SK-N-DZ (cell line): ENCODE data around the gene GOSR2.
"Not testable (repeated sequence)": the region's sequence is repeated elsewhere in the genome, so short reads cannot be mapped to it uniquely, and the experiment has no call there.

ENCODE experiments used
- DNase-seq: peaks from one replicate; pipeline ENCODE4 v3.0.0-alpha.2; 2015; ENCODE audit warnings: low spot score

GOSR2 gene

DNA sequence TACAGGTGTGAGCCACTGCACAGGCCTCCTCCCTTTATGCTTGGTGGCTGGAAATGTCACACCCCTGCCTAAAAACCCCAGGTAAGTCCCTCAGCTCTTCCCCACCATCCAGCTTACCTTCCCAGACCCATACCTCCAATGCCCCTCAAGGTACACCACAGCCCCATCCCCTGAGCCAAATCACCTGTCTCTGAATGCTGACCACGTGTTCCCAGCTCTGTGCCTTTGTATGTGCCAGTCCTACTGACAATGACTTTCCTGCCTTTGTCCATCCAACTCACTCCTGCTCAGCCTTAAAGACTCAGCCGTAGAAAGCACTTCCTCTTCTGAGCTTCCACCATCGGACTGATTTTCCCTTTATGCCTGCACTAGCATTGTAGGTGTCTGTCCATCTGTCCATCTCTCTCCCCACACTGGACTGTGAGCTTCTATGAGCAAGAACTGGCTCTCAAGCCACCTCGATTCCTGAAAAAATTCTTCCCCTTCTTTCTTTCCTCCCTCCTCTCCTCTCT lies 30.7 kb upstream of the GOSR2 start:
- DNase-seq, result no peak

- DNase-seq, result no peak
Measured at GRCh38 chr17:46894024-46894423, 28.9 kb upstream of the GOSR2 start.

GRCh38 chr17:46894476-46895151 lies 28.3 kb upstream of the GOSR2 start:
- no peak for DNase-seq

- DNase-seq, result no peak
Measured at GRCh38 chr17:46895171-46895570, 27.8 kb upstream of the GOSR2 start.

GRCh38 chr17:46896991-46897390 lies 26.0 kb upstream of the GOSR2 start:
- DNase-seq, result no peak

GRCh38 chr17:46898364-46898763 lies 24.6 kb upstream of the GOSR2 start:
- no peak for DNase-seq

DNA sequence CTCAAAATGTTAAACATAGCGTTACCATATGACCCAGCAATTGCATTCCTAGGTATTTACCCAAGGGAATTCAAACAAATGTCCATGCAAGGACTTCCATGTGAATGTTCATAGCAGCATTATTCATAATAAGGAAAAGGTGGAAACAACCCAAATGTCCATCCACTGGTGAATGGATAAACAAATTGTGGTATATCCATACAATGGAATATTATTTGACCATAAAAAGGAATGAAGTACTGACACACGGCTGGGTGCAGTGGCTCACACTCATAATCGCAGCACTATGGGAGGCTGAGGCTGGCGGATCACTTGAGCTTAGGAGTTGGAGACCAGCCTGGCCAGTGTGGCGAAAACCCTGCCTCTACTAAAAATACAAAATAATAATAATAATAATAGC lies 24.1 kb upstream of the GOSR2 start:
- no peak for DNase-seq

- no peak for DNase-seq
Measured at GRCh38 chr17:46901291-46901690, 21.7 kb upstream of the GOSR2 start.

DNA sequence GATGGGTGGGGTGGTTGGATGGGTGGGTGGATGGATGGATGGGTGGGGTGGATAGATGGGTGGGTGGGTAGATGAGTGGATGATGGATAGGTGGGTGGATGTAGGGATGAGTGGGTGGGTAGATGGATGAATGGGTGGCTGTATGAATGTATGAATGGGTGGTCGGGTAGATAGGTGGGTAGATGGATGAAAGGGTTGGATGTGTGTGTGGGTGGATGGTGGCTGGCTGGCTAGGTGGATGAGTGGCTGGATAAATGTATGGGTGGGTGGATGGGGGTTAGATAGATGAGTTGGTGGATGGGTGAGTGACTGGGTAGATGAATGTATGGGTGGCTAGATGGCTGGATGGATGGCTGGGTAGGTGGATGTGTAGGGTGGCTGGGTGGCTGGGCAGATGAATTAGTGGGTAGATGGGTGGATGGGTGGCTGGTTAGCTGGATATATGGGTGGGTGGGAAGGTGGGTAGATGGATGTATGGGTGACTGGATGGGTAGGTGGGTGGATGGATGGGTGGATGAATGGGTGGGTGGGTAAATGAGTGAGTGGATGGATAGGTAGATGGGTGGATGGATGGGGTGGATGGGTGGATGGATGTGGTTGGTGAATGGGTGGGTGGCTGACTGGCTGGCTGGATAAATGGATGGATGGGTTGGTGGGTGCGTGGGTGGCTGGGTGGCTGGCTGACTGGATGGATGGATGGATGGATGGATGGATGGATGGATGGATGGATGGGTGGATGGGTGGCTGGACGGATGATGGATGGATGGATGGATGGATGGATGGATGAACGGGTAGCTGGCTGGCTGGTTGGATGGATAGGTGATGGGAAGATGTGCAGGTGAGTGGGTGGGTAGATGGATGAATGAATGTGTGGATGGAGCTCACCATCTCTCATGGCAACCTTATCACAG lies 18.9 kb upstream of the GOSR2 start:
- DNase-seq, result no peak

DNA sequence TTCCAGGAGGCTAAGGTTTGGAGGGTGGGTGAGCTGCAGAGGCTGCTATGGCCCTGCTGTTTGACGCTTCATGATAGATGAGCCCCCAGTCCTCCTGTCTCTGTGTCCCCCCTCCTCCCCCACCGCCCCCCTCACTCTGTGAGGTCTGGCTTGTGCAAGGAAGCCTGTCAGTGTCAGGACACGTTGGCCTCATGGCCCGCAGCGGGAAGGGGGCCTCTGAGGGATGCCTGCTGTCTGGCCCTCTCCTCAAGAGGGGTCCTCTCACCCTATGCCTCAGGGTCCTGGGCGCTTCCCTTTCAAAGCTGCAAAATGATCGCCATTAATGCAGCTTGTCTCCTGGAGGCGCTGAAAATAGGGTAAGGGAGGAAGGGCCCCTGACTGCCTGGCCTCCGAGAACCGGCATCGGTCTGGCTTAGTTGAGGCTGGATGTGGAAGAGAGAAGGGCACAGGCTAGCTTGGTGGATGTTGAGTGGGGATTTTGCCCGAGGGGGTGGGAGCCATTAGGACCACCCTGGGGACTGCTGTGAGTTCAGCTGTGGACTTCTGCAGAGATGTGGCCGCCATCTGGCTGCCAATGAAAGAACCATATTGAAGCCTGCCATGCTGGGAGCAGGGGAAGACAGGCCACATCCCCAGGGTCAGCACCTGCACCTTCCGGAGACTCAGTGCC lies 14.8 kb upstream of the GOSR2 start:
- peak; percentile 45 for DNase-seq

DNA sequence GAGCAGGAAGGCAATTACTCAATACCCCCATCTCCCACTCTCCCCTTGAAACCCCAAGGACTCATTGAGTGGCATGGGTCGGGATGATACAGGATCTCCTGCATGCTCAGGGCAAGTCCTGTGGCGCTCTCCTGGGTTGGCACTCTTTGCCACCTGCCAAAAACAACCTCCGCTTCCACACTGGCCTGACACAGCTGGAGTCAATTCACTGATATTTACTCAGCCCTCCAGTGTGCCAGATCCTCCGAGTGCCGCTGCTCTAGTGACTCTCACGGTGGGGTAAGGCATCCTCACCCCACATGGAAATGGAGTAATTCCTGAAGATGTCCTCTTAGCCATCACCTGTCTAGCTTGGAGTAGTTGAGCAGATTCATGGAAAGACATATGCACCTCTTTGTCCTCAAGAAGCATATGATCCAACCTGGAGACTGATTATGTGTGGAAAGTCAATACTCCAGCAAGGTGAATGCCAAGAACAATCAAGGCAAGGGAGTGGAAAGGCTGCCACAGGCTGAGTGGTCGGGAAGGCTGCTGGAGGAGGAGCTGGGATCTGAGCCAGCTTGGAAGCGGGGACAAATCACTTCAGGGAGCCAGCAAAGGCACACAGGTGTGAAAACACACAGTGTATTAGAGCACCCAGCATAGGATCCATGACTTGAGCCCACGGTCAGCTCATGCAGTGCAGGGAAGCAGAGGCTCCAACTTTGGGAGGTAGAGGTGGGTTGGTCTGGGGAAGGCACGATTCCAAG lies 12.6 kb upstream of the GOSR2 start:
- DNase-seq, result no peak

GRCh38 chr17:46911311-46911710 lies 11.6 kb upstream of the GOSR2 start:
- DNase-seq, result no peak

- DNase-seq, result no peak
Measured at GRCh38 chr17:46915596-46915995, 7.4 kb upstream of the GOSR2 start.

- no peak for DNase-seq
Measured at GRCh38 chr17:46916211-46916610, 6.7 kb upstream of the GOSR2 start.

- DNase-seq, result no peak
Measured at GRCh38 chr17:46916623-46917022, 6.3 kb upstream of the GOSR2 start.

DNA sequence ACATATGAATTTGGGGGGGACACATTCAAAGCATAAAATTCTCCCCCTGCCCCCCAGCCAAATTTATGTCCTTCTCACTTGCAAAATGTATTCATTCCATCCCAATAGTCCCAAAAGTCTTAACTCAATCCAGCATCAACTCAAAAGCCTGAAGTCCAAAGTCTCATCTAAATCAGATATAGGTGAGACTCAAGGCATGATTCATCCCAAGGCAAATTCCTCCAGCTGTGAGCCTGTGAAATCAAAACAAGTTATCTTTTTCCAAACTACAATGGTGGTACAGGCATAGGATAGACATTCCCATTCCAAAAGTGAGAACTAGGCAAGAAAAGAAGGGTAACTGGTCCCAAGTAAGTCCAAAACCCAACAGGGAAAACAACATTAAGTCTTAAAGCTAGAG lies 5.9 kb upstream of the GOSR2 start:
- DNase-seq, result no peak

DNA sequence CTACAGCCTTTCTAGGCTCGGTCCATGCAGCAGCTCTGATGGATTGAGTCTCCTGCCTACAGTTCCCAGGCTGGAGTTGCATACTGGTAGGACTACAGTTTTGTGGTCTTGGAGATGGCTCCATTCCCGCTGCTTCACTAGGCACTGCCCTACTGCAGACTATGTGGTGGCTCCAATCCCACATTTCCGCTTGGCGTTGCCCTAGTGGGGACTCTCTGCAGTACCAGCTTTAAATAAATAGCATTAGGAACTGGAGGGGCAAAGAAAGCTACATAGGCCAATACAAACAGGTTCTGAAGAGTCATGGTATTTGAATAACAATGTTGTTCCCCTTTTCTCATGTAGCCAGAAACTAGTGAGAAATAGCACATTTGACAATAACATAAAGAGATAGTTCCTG lies 5.4 kb upstream of the GOSR2 start:
- no peak for DNase-seq

DNA sequence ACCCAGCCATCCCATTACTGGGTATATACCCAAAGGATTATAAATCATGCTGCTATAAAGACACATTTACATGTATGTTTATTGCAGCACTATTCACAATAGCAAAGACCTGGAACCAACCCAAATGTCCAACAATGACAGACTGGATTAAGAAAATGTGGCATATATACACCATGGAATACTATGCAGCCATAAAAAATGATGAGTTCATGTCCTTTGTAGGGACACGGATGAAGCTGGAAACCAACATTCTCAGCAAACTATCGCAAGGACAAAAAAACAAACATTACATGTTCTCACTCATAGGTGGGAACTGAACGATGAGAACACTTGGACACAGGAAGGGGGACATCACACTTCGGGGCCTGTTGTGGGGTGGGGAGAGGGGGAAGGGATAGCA lies 998 bp upstream of the GOSR2 start:
- not testable (repeated sequence) for DNase-seq

DNA sequence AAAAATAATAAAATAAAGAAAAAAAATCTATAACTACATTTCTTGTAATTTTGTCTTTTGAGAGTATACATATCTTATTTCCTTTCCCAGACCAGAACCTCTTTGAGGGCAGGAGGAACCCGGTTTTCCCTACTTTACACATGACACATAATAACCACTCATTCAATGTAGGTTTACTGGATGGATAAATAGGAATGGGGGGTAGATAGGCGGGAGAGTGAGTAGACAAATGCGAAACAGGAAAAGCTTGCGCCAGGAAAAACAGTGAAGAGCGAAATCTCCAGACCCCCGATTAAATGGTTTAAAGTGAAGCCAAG lies 515 bp upstream of the GOSR2 start:
- DNase-seq, result no peak

GRCh38 chr17:46925185-46925868 lies 2.4 kb downstream of the GOSR2 start:
- DNase-seq, result no peak
